ENCODE data around the gene ABCA2.

ABCA2 gene

GRCh38 chr9:136964171-136964689, 63.8 kb downstream of the ABCA2 start:
- no peak for DNase-seq (ENCODE audit: low read depth in 2 of 2)

- DNase-seq (ENCODE audit: low read depth in 2 of 2): no peak
These were observed 64.3 kb downstream of the ABCA2 start for GRCh38 chr9:136963751-136964150.

GRCh38 chr9:136963341-136963740, 64.7 kb downstream of the ABCA2 start:
- no peak for DNase-seq (ENCODE audit: low read depth in 2 of 2)

- no peak for DNase-seq (ENCODE audit: low read depth in 2 of 2)
These were observed 65.3 kb downstream of the ABCA2 start for GRCh38 chr9:136962701-136963248.

- DNase-seq (ENCODE audit: low read depth in 2 of 2): no peak
These were observed 65.9 kb downstream of the ABCA2 start for GRCh38 chr9:136962163-136962562.

- DNase-seq (ENCODE audit: low read depth in 2 of 2): no peak
These were observed 66.6 kb downstream of the ABCA2 start for GRCh38 chr9:136961279-136962065.

- DNase-seq (ENCODE audit: low read depth in 2 of 2): no peak
These were observed 67.1 kb downstream of the ABCA2 start for GRCh38 chr9:136960938-136961275.

GRCh38 chr9:136960212-136960937, 67.7 kb downstream of the ABCA2 start:
- no peak for DNase-seq (ENCODE audit: low read depth in 2 of 2)

GRCh38 chr9:136958898-136959850, 68.9 kb downstream of the ABCA2 start:
- DNase-seq (ENCODE audit: low read depth in 2 of 2): no peak

- no peak for DNase-seq (ENCODE audit: low read depth in 2 of 2)
These were observed 69.6 kb downstream of the ABCA2 start for GRCh38 chr9:136958473-136958872.

GRCh38 chr9:136957901-136958300, 70.1 kb downstream of the ABCA2 start:
- no peak for DNase-seq (ENCODE audit: low read depth in 2 of 2)

- no peak for DNase-seq (ENCODE audit: low read depth in 2 of 2)
These were observed 70.6 kb downstream of the ABCA2 start for GRCh38 chr9:136957461-136957860.

Data from activated CD8-positive, alpha-beta memory T cell treated with anti-CD3 and anti-CD28 coated beads for 4 hours (primary cell).